ENCODE measurements around the gene SQOR.

The SQOR gene

DNA sequence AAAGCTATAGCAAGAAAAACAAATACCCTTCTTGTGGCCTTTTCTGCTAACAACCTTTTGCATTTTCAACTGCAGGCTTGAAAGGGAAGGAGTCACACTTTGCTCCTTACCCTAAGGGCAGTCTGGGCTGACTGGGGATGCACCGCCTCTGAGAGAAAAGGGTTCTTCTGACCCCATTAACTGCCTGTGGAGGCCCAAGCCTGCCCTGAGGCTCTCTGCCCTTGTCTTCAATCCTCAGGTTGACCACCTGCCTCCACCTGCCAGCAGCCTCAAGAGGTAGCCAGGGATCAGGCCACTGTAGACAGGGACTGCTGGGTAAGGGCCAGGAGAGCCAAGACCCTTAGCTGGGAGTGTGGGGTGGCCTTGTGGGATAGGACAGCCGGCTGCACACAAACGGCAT is 93.8 kb downstream of the SQOR start:
- no peak overlapping the region for H3K27ac ChIP-seq (ENCODE audit: low read depth, low read length)
- H3K36me3 ChIP-seq (ENCODE audit: control insufficient read depth in 1 of 2, insufficient read depth in 2 of 2, low read length in 2 of 2): no peaks in the 10 kb centered on the region
- no peaks in the 10 kb centered on the region for H3K4me1 ChIP-seq (ENCODE audit: control insufficient read depth in 1 of 2, insufficient read depth in 2 of 2, low read length in 2 of 2)
- H3K9me3 ChIP-seq (ENCODE audit: control insufficient read depth in 1 of 2, low read length in 2 of 2): no peaks in the 10 kb centered on the region
- no peak overlapping the region for H3K9ac ChIP-seq (ENCODE audit: low read depth in 1 of 2, low read length in 2 of 2)
- no peaks in the 10 kb centered on the region for H3K27me3 ChIP-seq (ENCODE audit: control insufficient read depth in 1 of 2, insufficient read depth in 2 of 2, low read length in 2 of 2)
- no peak overlapping the region for H3K4me3 ChIP-seq (ENCODE audit: low read depth in 1 of 2, low read length in 2 of 2)

DNA sequence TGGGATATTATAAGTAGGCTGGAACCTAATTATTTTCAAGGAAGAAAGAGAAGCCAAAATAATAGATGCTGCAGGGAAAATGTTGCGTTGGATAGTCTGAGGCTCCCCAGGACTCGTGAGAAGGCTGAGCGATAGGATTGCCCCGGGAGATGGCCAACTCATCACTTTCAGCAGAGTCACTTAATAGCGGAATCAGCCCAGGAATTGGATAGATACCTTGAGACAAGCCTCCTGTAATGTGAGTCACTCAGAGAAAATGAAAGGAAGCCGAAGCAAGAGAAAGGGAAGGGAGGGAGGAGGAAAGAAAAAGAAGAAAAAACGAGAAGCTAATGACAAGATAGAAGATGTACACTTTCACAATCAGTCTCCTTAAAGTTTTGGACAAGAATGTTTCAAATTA is 94.3 kb downstream of the SQOR start:
- Histone ChIP-seq H3K27ac (ENCODE audit: low read depth, low read length) (no peak overlapping the region), H3K9me3 (ENCODE audit: control insufficient read depth in 1 of 2, low read length in 2 of 2) (no peaks in the 10 kb centered on the region), H3K4me3 (ENCODE audit: low read depth in 1 of 2, low read length in 2 of 2) (no peak overlapping the region), H3K36me3 (ENCODE audit: control insufficient read depth in 1 of 2, insufficient read depth in 2 of 2, low read length in 2 of 2) (no peaks in the 10 kb centered on the region), H3K27me3 (ENCODE audit: control insufficient read depth in 1 of 2, insufficient read depth in 2 of 2, low read length in 2 of 2) (no peaks in the 10 kb centered on the region), H3K4me1 (ENCODE audit: control insufficient read depth in 1 of 2, insufficient read depth in 2 of 2, low read length in 2 of 2) (no peaks in the 10 kb centered on the region), H3K9ac (ENCODE audit: low read depth in 1 of 2, low read length in 2 of 2) (no peak overlapping the region)

- Histone ChIP-seq H3K4me3 (ENCODE audit: low read depth in 1 of 2, low read length in 2 of 2) (no peak overlapping the region), H3K9ac (ENCODE audit: low read depth in 1 of 2, low read length in 2 of 2) (no peak overlapping the region), H3K36me3 (ENCODE audit: control insufficient read depth in 1 of 2, insufficient read depth in 2 of 2, low read length in 2 of 2) (no peaks in the 10 kb centered on the region), H3K4me1 (ENCODE audit: control insufficient read depth in 1 of 2, insufficient read depth in 2 of 2, low read length in 2 of 2) (no peaks in the 10 kb centered on the region), H3K27me3 (ENCODE audit: control insufficient read depth in 1 of 2, insufficient read depth in 2 of 2, low read length in 2 of 2) (no peaks in the 10 kb centered on the region), H3K9me3 (ENCODE audit: control insufficient read depth in 1 of 2, low read length in 2 of 2) (no peaks in the 10 kb centered on the region), H3K27ac (ENCODE audit: low read depth, low read length) (no peak overlapping the region)
Observed at GRCh38 chr15:45731343-45731742, 96.5 kb downstream of the SQOR start.

GRCh38 chr15:45732662-45733061 is 97.8 kb downstream of the SQOR start:
- H3K4me3 ChIP-seq (ENCODE audit: low read depth in 1 of 2, low read length in 2 of 2): no peak overlapping the region
- no peaks in the 10 kb centered on the region for H3K27me3 ChIP-seq (ENCODE audit: control insufficient read depth in 1 of 2, insufficient read depth in 2 of 2, low read length in 2 of 2)
- H3K4me1 ChIP-seq (ENCODE audit: control insufficient read depth in 1 of 2, insufficient read depth in 2 of 2, low read length in 2 of 2): no peaks in the 10 kb centered on the region
- H3K36me3 ChIP-seq (ENCODE audit: control insufficient read depth in 1 of 2, insufficient read depth in 2 of 2, low read length in 2 of 2): no peaks in the 10 kb centered on the region
- H3K9me3 ChIP-seq (ENCODE audit: control insufficient read depth in 1 of 2, low read length in 2 of 2): no peaks in the 10 kb centered on the region
- no peak overlapping the region for H3K9ac ChIP-seq (ENCODE audit: low read depth in 1 of 2, low read length in 2 of 2)
- H3K27ac ChIP-seq (ENCODE audit: low read depth, low read length): no peak overlapping the region

DNA sequence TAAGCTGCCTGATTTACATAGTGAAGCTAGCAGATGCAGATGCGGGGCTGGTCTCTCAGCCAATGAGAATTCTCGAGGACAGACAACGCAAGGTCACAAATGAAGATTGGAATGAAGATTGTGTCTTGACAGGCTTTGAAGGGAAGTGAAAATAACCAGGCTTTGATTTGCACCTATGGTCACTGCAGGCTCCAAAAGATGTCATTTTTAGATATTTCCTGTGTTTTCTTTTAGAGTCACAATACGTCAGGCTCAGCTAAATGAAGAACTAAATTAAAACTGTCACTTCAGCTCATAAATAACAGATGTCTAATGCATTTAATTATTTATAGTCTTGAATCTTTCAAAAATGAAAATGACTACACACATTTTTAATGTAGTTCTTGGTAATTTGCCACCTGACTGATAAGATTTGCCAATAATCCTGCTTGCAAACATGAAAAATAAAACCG is 99.5 kb downstream of the SQOR start:
- no peaks in the 10 kb centered on the region for H3K4me1 ChIP-seq (ENCODE audit: control insufficient read depth in 1 of 2, insufficient read depth in 2 of 2, low read length in 2 of 2)
- H3K9me3 ChIP-seq (ENCODE audit: control insufficient read depth in 1 of 2, low read length in 2 of 2): no peaks in the 10 kb centered on the region
- no peak overlapping the region for H3K4me3 ChIP-seq (ENCODE audit: low read depth in 1 of 2, low read length in 2 of 2)
- no peaks in the 10 kb centered on the region for H3K36me3 ChIP-seq (ENCODE audit: control insufficient read depth in 1 of 2, insufficient read depth in 2 of 2, low read length in 2 of 2)
- no peak overlapping the region for H3K9ac ChIP-seq (ENCODE audit: low read depth in 1 of 2, low read length in 2 of 2)
- H3K27ac ChIP-seq (ENCODE audit: low read depth, low read length): no peak overlapping the region
- peaks cover 0 to 2% of the 10 kb centered on the region in 2 donors for H3K27me3 ChIP-seq (ENCODE audit: control insufficient read depth in 1 of 2, insufficient read depth in 2 of 2, low read length in 2 of 2)
